Inferior parietal cortex (tissue), 1 donor: Measurements from ENCODE around the gene MICAL2.

ENCODE experiments used
- DNase-seq: peaks from one replicate; pipeline ENCODE4 v3.0.0-alpha.2; 2016; ENCODE audit errors: extremely low spot score

The MICAL2 gene

DNA sequence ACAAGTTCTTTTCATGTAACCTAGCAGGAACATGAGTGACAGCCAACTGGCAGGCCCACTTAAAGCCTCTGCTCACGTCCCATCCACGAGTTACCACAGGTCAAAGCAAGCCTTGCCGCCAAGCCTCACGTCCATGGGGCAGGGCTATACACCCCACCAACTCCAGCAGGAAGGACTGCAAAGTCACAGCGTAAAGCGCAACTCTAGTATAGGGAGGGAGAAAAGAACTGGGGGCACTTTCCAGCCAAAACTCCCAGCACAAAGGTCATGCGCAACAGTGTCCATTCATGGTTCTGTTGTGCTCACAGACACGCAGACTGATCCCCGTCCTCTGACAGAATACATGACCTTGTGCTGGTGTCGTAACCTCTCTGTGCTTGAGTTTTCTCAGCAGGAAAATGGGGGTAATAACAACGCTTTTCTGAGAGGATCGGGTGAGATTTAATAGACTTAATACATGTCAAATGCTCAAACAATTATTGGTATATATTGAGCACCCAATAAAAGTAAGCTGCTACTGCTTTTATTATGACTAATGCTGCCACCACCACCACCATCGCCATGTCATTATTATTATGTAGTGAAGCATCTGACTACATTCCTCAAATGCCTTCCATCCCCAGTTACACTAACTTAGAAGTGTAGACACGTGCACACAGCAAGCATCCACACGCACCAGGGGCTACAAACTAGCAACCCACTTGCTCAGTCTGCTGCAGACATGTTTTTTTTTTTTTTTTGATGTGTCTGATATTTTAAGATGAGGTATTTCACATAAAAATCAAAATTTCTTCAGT, 162.6 kb downstream of the MICAL2 start:
- DNase-seq = no peak

DNA sequence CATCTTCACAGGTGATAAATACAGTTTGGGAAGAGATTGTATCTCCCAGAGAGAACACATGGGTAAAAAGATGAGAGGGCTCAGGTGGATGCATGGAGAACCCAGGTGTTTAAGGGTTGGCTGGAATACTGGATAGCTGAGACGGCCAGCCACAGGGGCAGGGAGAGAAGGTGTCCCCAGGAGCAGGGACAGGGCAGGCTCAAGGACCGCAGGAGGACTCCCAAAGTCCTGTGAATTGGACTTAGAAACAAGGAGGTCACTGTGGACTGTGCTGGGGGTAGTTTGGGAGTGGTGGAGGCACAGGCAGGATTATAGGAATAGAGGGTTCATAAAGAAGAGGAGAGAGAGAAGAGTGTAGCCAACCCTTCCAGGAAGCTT, 163.2 kb downstream of the MICAL2 start:
- DNase-seq = no peak

DNA sequence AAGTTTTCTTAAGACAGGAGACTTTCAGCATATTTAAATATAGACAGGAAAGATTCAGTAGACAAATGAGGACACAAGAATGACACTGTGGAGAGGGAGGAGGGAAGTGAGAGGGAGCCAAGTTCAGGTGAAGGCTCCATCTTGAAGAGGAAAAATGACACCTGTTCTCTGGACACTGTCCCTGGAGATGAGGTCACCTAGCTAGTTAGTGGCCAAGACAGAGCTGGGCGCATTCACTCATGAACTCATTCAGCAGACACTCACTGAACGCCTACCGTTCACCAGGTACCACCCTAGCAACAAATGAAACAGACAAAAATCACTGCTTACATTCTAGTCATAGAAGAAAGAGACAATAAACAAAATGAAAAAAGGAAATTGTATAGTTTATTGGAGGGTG, 163.7 kb downstream of the MICAL2 start:
- no peak for DNase-seq

DNA sequence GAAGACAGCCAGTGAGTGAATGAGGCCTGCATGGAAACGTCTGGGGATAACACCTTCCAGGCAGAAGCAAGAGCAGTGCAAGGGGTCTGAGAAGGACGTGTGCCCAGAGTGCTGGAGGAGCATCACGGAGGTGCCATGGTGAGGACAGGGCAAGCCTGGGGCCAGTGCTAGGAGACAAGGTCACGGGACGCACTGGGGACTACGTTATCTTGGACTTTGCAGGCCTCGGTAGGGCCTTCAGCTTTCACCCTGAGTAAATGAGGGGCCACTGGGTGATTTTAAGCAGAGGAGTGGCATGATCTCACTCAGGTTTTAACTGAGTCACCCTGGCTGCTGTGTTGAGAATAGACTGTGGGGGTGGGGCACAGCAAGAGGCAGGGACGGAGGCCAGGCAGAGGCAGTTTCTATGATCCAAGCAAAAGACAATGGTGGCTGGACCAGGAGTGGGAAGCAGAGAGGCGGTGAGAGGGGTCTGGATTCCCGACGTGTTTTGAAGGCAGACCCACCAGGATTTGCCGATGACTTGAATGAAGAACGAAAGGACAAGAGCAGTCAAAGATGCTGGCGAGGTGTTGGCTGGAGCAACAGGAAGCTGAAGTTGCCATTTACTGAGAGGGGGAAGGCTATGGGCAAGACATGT, 164.3 kb downstream of the MICAL2 start:
- no peak for DNase-seq

DNA sequence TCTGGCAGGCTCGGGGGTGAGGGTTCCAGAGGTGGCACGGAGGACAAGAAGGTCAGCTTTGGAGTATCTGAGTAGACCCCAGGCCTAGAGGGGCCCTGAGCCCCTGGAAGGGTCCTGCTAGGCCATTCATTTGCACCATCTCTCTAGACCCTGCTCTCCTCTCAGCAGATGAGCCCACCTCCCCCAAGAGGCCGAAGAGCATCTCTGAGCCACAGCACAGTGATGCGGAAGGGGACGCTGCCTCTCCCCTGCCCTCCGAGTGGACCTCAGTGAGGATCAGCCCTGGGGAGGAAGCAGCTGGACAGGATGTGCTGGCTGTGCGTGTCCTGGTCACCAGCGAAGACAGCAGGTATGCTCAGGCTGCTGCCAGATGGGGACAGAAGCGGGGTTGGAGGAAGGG, 165.4 kb downstream of the MICAL2 start:
- no peak for DNase-seq

DNA sequence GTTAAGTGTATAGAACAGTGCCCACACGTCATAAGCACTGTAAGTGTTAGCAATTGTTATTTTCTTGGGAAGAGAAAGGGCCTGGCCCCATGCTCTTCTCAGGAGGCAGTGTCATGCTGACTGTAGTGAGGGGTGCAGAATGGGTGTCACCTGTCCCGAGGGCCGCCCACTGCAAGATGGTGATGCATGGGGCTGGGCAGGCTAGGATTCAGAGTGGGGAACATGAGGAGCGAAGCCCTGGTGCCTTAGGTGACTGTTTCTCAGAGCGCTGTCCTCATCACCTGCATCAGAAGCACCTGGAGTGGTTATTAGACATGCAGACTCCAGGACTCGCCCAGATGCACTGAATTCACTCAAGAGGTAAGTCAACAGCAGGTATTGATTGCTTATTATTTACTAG, 166.0 kb downstream of the MICAL2 start:
- DNase-seq = no peak

DNA sequence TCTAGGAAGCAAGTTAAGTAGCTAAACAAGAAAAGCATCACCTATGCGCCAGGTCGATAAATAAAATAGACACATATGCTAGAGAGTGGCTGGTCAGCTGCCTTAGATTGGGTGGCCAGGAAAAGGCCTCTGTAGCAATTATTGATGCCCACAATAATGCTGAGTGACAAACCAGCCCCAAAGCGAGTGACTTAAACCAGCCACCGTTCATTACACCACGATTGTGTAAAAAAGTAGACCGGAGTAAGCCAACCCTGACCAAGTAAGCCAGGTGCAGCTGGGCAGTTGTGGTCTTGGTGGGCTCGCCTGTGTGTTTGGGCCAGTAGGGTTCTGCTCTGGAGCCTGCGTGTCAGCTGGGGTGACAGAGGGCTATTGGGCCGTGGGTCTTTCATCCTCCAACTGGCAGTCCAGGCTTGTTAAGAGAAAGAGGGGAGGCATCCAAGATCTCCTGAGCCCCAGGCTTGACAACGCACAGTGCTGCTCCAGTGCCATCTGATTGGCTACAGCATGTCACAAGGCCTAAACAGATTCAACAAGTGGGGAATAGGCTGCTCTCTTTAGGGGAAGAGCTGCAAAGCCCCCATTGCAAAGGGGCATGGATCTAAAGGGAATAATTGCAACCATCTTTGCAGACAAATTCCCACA, 166.6 kb downstream of the MICAL2 start:
- DNase-seq = no peak

DNA sequence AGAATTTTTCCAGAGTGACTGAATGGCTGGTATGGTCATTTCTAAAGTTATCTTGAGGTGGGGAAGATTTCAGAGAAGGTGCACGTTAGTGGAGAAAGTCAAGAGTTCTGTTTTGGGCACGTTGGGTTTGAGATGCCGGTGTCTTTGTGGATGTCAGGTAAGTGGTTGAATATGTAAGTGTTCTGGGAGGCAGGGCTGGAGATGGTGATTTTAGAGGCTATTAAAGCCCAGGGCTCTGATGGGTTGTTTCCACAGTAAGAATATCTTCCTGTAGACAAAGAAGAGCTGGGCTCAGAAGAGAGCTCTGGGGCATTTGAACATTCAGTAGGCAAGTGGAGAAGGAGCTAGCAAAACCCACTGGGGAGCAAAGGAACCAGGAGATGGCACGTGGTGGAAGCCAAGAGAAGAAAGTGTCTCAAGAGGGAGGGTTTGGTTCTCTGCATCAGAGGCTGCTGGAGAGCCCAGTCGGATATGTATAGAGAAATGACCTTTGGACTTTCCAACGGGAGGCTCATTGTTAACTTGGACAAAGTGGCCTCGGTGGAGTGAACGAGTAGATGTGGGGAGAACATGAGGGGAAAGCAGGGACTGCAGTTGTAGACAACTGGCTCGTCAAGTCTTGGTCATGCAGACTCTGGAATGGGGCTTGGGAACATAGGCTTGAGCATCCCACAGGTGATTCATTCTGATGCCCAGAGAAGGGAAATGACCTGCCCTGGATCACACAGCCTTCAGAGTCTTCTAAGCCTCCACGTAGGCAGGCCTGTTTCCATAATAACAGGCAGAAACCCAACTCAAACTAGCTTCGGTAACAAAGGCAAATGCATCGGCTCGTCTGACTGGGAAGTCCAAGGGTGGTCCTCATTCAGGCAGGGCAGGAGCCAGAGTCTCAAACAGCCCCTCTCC, 168.6 kb downstream of the MICAL2 start:
- no peak for DNase-seq

DNA sequence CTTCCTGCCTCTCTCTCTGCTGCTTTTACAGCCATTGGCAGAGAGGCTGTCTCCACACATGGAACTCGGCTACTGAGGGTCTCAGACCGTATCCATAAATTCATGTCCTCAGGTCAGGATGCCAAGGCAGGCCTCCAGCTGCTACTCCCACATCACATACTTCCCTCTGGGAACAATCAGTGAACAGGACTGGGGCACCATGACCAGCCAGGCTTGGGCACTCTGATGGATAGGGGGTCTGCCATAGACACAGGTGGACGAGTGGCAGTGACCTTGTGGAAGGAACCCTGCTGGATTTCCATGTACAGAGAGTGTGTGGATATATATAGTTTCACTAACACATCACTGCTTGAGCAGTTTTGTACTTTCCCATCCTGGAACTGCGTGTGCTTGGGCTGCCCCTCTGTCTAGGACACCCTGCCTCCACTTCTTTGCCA, 169.3 kb downstream of the MICAL2 start:
- no peak for DNase-seq

DNA sequence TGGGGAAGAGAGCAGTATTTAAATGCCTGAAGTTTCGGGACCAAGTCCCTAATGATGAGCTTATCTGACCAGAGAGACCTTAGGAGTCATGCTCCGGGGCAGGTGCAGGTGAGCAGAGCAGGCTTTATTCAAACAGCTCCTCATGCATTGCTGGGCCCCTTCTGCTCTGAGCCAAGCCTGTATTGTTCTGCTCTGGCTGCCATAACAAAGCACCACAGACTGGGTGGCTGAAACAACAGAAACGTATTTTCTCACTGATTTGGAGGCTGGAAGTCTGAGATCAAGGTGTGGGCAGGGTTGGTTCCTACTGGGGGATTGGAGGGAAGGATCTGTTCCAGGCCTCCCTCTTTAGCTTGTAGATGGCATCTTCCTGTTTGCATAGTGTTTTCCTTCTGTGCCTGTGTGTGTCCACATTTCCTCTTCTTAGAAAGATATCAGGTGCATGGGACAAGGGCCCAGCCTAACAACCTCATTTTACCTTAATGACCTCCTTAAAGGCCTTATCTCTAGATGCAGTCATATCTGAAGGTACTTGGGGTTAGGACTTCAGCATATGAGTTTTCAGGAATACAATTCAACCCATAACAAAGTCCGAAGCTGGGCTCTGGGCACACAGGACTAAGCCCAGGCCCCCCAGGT, 169.9 kb downstream of the MICAL2 start:
- DNase-seq = no peak

DNA sequence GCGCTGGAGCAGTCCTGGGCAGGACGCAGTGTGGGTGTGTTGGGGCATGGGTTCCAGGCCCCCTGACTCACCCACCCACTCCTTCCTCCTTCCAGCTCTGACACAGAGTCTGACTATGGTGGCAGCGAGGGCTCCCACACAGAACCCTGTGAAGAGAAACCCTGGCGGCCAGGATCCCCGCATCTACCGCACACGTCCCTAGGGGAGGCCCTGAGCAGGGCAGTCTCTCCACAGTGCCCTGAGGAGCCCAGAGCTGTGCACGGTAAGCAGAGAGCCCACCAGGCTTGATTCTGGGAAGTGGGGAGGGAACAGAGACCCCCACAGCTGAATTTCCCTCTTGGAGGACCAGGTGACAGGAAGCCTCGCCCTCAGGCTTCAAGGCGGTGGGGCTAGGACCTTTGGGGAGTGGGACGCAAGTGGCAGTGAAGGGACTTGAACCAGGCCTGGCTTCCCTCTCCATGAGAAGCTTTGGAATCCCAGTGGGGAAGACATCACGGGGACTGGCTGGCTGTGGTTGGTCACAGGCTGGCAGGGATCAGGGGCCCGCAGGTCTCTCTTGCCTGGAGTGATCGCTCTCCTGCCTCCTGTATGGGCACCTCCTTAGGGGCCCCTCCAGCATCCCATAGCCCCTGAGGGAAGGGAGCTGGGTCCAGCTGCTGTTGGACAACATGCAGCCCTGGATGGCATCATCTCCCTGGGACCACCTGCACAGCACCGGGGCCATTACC, 170.6 kb downstream of the MICAL2 start:
- DNase-seq = no peak

DNA sequence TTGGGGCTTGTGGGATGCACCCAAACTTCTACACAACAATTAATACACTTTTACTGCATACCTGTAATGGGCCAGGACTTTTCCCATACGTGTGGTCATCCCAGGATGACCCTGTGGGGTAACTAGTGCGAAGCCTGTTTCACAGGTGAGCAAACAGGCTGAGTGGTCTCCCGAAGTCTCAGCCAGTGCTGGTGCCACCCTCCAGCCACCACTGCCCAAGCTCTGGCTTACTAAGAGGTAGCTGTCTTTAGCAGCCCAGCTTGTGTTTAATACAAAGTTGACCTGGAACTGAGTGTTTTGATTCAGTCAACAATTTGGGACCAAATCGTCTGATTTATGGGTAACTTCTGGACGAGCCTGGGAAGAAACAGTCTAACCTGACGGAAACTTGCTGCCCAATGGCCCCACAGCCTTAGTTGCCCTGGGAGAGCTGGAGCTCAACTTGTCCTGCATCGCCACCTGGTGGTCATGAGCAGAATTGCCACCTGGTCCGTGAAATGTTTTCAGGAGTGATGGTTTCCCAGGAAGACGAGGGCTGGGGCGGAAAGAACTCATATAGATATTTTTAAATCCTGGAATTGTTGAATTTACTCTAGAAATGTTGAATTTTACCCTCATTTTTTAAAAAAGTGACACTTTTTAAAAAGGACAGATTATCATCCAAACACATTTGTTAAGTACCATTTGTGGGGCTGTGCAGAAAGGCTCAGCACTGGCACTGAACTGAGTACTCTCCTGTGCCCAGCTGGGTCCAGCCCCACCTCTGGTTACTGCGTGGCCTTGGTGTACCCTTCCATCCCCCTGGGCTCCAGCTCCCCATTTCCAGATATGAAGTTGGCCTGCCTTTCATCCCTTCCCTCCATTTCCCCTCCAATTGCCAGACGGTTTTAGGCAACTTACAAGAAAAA, 171.4 kb downstream of the MICAL2 start:
- DNase-seq = peak; percentile 97

DNA sequence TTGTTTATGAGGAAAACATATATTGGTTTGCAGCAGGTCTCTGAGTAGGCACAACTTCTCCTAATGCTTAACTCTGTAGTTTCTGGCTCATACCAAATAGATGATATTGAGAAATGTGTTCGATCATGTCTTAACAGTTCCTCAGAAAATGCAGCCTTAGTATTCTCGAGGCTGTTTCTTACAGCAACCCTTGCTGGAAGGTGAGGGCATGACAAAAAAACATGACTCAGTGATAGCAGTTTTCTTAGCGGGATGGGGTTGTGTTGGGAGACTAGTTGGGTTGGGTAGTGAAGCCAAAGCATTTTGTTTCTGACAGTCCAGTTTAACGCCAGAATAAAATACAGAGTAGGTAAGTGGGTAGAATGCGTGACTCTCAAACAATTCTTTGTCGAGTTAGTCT, 172.3 kb downstream of the MICAL2 start:
- no peak for DNase-seq

DNA sequence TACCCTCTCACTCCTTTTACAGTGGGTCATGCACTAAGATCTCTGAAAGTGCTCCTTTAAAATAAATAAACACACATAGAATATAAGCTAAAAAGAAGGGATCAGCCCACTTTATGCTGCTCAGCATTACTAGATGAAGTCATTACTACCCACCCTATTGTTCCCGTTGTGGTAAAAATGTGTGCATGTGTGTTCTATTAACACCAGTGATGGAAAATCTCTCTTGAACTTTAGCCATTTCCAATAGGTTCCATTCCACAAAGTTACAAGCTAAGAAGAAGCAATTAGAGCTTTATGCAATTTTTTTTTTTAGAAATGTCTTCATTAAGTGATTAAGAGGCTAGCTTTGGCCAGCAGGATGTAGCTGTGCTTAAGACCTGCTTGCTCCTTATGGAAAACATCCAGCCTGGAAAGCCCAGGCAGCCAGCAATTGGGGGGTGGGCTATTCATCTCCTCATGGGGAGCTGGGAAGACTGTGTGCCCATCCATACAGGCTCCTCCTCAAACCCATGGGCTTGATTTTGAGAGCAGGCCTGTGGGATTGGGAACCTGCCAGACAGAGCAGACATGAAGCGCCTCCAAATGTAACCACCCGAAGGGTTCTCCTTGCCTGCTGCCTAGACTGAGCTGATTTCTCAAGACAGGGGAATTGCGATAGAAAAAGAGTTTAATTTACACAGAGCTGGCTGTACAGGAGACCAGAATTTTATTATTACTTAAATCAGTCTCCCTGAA, 174.1 kb downstream of the MICAL2 start:
- no peak for DNase-seq

DNA sequence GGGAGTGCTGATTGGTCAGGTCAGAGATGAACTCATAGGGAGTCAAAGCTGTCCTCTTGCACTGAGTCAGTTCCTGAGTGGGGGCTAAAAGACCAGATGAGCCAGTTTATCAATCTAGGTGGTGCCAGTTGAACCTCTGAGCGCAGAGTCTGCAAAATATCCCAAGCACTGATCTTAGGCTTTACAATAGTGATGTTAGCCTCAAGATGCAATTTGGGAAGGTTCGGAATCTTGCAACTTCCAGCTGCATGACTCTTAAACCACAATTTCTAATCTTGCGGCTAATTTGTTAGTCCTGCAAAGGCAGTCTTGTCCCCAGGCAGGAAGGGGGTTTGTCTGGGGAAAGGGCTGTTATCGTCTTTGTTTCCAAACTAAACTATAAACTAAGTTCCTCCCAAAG, 174.7 kb downstream of the MICAL2 start:
- DNase-seq = no peak

DNA sequence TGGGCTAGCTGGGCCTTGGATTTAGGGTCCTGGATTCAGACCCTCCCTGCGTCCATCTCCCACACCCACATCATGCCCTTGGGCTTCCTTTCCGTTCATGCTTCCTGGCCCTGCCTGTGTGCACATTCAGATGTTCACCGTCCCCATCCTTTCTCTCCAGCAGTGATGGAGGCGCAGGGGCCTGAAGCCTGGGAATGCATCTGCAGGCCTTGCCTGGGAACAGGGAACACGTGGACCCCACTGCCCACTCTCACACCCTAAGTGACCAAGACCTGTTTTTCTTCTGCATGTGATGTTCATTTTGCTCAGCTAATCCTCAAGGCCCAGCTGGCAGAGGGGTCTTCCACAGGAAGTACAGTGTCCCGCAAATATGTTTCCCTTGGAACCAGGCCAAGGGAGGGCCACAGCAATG, 175.4 kb downstream of the MICAL2 start:
- no peak for DNase-seq

DNA sequence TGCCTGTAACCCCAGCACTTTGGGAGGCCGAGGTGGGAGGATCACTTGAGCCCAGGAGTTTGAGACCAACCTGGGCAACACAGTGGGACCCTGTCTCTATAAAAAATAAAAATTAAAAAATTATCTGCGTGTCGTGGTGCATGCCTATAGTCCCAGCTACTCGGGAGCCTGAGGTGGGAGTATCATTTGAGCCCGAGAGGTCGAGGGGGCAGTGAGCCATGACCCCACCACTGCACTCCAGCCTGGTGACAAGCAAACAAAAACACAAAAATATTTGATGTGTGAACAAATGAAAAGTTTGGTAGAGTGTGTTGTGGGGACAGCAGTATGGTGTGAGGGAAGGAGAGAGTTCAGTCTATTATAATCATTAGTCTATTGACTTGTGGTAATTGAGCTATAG, 176.2 kb downstream of the MICAL2 start:
- no peak for DNase-seq

DNA sequence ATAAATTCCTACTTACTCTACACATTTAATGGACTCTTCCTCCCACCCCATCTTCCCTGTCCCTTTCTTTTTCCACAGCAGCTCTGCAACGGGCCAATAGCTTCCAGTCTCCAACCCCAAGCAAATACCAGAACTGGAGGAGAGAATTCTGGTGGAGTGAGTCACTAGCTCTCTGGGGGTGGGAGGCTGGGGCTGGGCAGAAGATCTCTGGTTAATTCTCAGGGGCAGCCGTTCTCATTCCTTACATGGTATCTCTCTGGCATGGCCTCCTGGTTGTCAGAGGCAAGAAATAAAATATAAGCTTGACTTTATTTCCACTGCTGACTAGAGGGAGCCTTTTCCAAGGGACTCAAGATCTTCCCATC, 176.6 kb downstream of the MICAL2 start:
- no peak for DNase-seq
